ENCODE results near the gene SUCO. TPM values are rescaled to one million over a fixed set of nuclear protein-coding genes. Genes with fewer than 3 reads are reported as not detected.

The SUCO gene
- total and polyA plus RNA-seq, 2 of the 13 experiments (the other 11 are each of a cell fraction or from before 2014, with no cell fraction given) = 12.6 to 25.5 TPM

GRCh38 chr1:172532183-172532699 lies 709 bp upstream of the SUCO start (continued):
- no peak for TF ChIP-seq DZIP1 (CRISPR knock-in tag; IDR thresholded peaks at IDR 0.05)
- TF ChIP-seq TRIM24 (CRISPR knock-in tag; IDR thresholded peaks at IDR 0.05) = no peak
- TF ChIP-seq ZNF263 (CRISPR knock-in tag; IDR thresholded peaks at IDR 0.05) = peak; percentile 86
- TF ChIP-seq ZNF567 (CRISPR knock-in tag; IDR thresholded peaks at IDR 0.05; ENCODE audit: borderline replicate concordance) = no peak
- no peak for TF ChIP-seq ZMAT3 (CRISPR knock-in tag; conservative IDR thresholded peaks at IDR 0.05)
- TF ChIP-seq RFX5 (IDR thresholded peaks at IDR 0.05; ENCODE audit: low read depth, low read length) = peak; percentile 24; the same call in 1 of the 2 replicates
- 0 out of 2 replicates have a peak, but pooled peaks have one; percentile 28 for TF ChIP-seq GFI1 (CRISPR knock-in tag; IDR thresholded peaks at IDR 0.05; ENCODE audit: borderline replicate concordance)
- TF ChIP-seq ZBTB46 (CRISPR knock-in tag; IDR thresholded peaks at IDR 0.05; ENCODE audit: borderline replicate concordance) = no peak
- TF ChIP-seq ZBTB21 (CRISPR knock-in tag; IDR thresholded peaks at IDR 0.05) = no peak
- TF ChIP-seq GMEB1 (CRISPR knock-in tag; IDR thresholded peaks at IDR 0.05; ENCODE audit: borderline replicate concordance) = no peak
- peak; percentile 44; the same call in 1 of the 2 replicates for TF ChIP-seq MIER2 (CRISPR knock-in tag; IDR thresholded peaks at IDR 0.05)
- 0 out of 2 replicates have a peak, but pooled peaks have one; percentile 48 for TF ChIP-seq MEIS1 (CRISPR knock-in tag; IDR thresholded peaks at IDR 0.05; ENCODE audit: borderline replicate concordance)
- TF ChIP-seq STAG1 (CRISPR knock-in tag; IDR thresholded peaks at IDR 0.05) = no peak
- TF ChIP-seq ZXDC (CRISPR knock-in tag; IDR thresholded peaks at IDR 0.05) = no peak
- no peak; the same call in 1 of the 2 replicates for TF ChIP-seq JUN (CRISPR knock-in tag; IDR thresholded peaks at IDR 0.05)
- TF ChIP-seq PHF8 (CRISPR knock-in tag; IDR thresholded peaks at IDR 0.05) = peak; percentile 22; the same call in 1 of the 2 replicates
- TF ChIP-seq MAX (IDR thresholded peaks at IDR 0.05) = peak; percentile 14; the same call in 1 of the 2 replicates
- TF ChIP-seq KAT7 (CRISPR knock-in tag; IDR thresholded peaks at IDR 0.05; ENCODE audit: borderline replicate concordance) = peak; percentile 5; the same call in 1 of the 2 replicates
- 0 out of 2 replicates have a peak, but pooled peaks have one; percentile 65 for TF ChIP-seq ZNF230 (CRISPR knock-in tag; IDR thresholded peaks at IDR 0.05)
- TF ChIP-seq YEATS2 (CRISPR knock-in tag; IDR thresholded peaks at IDR 0.05; ENCODE audit: borderline replicate concordance) = peak; percentile 22; the same call in 1 of the 2 replicates
- TF ChIP-seq PHB2 (IDR thresholded peaks at IDR 0.05; ENCODE audit: partially characterized antibody) = no peak
- TF ChIP-seq PCBP1 (IDR thresholded peaks at IDR 0.05; ENCODE audit: borderline replicate concordance, low read depth, low read length) = no peak

Measured in HepG2 (cell line).